Measurements from ENCODE around the gene ACTR1B.
A peak's percentile ranks its signal among the peaks of the same experiment; 100 is the strongest.
"Not testable (repeated sequence)": the region's sequence is repeated elsewhere in the genome, so short reads cannot be mapped to it uniquely, and the experiment has no call there.

ACTR1B gene

GRCh38 chr2:97663962-97664635 is at the start of gene ACTR1B:
ACTR1B (minus strand) TSS chr2:97664044; CDS start chr2:97663890, 154 bp downstream.
- DNase-seq (ENCODE audit: low spot score) = peak; percentile 98

- peak; percentile 36 for DNase-seq (ENCODE audit: low spot score)
These were observed 49.0 kb upstream of the ACTR1B start for GRCh38 chr2:97712693-97713295.

- DNase-seq (ENCODE audit: low spot score) = not testable (repeated sequence)
These were observed 48.3 kb upstream of the ACTR1B start for GRCh38 chr2:97712175-97712574.

GRCh38 chr2:97711394-97711711 is 47.5 kb upstream of the ACTR1B start:
- no peak for DNase-seq (ENCODE audit: low spot score)

- DNase-seq (ENCODE audit: low spot score) = no peak
These were observed 44.8 kb upstream of the ACTR1B start for GRCh38 chr2:97708608-97709007.

GRCh38 chr2:97708048-97708380 is 44.2 kb upstream of the ACTR1B start:
- no peak for DNase-seq (ENCODE audit: low spot score)

DNA sequence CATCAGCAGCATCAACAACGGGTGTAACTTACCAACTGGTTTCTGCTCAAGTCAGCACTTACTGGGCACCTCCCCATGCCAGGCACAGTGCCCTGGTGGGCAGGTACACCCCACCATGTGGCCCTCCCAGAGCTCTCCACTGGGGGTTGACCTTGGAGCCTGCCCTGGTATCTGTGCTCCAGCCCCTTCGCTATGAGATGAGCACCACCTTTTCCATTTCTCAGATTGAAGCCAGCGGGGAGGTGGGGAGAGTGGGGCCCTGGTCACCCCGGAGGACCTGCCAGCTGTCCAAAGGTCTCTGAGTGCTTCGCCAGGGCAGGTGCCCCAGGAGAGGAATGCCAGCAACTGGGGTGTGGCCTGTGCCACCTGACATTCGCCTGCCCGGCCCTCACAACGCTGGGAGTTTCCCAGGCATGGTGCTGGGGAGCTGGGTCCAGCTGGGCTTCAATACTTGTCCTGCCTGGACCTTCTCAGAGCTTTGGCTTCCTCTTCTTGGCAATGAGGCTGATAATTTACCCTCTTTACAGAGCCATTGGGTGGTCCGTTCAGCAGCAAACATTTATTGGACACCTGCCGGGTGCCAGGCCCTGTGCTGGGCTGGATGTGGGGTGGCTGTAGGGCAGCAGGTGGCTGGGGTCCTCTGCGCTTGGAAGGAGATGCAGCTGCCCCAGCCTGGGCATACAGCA is 43.7 kb upstream of the ACTR1B start:
- no peak for DNase-seq (ENCODE audit: low spot score)

DNA sequence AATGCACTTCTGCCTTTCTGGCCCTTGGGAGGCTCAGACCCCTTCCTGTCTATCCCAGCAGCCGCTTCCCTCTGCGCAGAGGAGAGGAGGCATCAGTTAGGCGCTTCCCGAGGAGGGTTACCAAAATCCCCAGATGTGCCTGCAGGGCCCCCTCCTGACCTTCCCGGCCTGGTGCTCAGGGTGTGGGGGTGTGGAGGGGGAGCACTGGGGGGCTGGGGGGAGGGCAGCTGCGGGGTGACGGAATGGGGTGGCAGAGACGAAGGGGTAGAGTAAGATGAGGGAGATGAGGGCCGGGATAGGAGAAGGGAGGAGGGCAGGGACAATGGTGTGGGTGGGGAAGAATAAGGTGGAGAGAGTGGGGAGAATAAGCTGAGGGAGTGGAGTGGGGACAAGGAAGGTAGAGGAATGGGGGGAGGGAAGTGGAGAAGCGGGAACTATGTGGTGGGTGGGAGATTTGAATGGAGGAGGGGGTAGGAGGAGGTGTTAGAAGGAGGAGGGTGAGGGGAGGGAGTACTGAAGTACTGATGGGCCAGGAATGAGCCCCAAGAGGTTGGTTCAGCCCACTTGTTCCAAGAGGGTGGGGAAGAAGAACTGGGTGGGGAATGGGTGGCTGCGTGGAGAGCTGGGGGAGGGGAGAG is 43.0 kb upstream of the ACTR1B start:
- DNase-seq (ENCODE audit: low spot score) = no peak

GRCh38 chr2:97706112-97706511 is 42.3 kb upstream of the ACTR1B start:
- DNase-seq (ENCODE audit: low spot score) = no peak

GRCh38 chr2:97704989-97705388 is 41.1 kb upstream of the ACTR1B start:
- no peak for DNase-seq (ENCODE audit: low spot score)

- no peak for DNase-seq (ENCODE audit: low spot score)
These were observed 39.9 kb upstream of the ACTR1B start for GRCh38 chr2:97703741-97704140.

DNA sequence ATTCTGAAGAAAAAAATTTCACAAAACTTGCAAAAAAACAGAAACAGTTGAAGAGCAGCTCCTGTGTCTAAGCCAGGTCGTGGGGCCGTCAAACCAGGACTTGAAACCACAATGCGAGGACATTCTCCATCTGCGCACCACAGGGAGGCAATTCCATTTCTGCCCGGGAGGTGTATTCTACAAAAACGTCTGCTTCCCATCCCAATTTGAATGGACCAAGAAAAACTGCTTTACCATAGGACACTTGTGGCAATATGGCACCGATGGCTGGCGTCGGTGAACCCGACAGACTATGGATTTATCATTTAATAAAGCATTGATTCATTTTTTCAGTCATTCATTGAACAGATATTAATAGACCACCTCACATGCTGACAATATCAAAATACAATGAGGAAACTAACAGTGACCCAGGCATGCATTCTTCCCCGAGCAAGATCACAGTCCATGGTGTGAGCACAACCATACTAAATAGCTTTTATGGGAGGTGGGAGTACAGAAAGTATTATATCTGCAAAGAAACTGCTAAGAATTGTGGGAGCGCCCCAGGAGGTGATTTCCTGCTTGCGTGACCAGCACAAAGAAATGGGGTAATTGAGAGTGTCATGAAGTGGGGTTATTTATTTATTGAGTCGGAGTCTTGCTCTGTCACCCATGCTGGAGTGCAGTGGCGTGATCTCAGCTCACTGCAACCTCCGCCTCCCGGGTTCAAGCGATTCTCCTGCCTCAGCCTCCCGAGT is 39.1 kb upstream of the ACTR1B start:
- no peak for DNase-seq (ENCODE audit: low spot score)

DNA sequence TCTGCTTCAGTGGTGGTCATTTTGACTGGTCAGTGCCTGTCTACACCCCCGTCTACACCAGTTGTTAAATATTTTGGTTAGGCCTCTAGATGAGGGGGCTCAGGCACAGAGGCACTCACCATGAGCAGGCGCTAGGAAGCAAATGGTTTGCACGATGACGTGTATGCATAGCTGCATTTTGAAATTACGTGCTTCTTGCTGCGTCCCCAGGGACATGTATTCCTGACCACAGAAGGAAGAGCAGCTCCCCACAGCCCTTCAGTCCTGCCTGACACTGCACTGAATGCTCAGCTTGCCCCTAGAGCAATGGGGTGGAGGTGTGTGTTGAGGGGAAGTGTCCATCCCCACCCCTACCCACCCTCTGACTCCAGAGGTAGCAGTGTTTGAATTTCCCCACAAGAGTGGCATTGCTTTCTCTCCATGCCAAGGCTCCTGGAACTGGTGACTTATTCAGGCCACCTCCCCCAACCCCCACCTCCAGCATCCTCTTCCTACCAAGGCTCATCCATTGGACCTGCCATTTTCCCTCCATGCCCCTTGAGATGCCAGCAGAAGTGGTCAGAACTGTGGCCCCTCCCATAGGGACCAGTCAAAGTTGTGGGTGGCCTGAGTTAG is 38.1 kb upstream of the ACTR1B start:
- DNase-seq (ENCODE audit: low spot score) = no peak

DNA sequence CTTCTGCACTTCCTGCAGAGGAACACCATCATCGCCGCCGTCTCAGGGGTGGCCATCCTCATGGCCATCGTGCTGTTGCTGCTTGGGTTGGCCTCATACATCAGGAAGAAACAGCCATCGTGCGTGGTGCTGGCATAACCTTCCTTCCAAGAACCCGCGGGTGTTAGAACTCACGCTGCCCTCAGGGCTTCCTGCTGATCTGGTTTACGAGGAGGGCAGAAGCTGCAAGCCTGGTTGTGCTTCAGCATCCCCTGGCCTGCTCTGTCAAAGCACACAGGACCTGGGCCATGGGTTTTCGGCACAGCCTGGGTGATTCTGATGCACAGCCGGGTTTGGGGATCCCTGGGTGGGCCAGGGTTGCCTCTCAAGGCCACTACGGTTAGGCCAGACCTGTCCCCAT is 37.3 kb upstream of the ACTR1B start:
- no peak for DNase-seq (ENCODE audit: low spot score)

- DNase-seq (ENCODE audit: low spot score) = peak; percentile 72
These were observed 36.1 kb upstream of the ACTR1B start for GRCh38 chr2:97699765-97700444.

GRCh38 chr2:97698530-97698929 is 34.7 kb upstream of the ACTR1B start:
- no peak for DNase-seq (ENCODE audit: low spot score)

DNA sequence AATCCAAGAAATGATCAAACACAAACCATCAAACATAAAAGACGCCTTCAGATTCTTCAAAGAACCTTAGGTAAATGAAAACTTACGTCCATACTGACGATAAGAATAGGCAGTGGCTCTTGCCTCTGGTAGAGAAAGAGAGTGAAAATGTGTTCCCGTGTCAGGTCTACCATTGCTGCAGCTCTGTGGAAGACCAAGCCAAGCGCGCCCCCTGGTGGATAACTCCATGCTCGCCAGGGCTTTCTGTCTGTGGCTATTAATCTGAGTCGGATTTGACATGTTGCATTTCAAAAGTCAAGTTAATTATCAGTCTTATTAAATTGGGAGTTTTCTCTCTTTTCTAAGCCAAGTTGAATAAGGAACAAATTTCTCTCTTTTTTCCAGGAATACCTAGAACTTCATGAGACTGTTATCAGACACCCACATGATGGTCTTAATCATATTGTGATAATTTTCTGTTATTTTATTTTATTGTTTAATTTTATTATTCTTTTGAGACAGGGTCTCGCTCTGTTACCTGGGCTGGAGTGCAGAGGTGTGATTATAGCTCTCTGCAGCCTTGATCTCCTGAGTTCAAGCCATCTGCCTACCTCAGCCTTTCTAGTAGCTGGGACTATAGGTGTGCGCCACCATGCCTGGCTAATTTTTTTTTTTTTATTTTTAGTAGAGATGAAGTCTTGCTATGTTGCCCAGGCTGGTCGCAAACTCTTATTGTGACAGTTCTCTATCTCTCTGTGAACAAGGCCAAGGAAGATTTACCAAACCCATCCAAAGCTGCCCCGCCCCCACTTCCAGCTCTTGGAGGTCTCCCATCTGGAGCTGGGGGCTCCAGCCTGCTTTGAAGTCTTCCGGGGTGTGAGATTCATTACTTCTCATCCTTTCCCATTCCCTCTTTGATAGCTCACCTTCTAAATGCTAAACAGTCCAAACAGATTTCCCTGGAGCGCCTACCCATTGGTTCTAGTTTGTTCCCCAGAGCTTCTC is 33.7 kb upstream of the ACTR1B start:
- peak; percentile 93 for DNase-seq (ENCODE audit: low spot score)

DNA sequence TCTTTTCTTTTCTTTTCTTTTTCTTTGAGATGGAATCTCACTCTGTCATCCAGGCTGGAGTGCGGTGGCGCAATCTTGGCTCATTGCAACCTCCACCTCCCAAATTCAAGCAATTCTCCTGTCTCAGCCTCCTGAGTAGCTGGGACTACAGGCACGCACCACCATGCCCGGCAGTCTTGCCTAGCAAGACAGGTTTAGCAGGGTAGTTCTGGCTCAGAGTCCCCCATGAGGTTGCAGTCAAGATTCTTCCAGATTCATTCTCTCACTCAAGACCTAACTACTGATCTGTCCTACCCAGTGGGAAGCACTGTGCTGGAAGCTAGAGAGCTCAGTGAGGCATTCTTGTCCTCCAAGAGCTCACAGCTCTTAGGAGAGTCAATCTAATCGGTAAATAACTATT is 31.9 kb upstream of the ACTR1B start:
- DNase-seq (ENCODE audit: low spot score) = no peak

GRCh38 chr2:97693476-97693875 is 29.6 kb upstream of the ACTR1B start:
- DNase-seq (ENCODE audit: low spot score) = no peak

GRCh38 chr2:97691166-97691565 is 27.3 kb upstream of the ACTR1B start:
- no peak for DNase-seq (ENCODE audit: low spot score)
